NCI-H2107 treated with DMSO at 0.1 percent for 48 hours (cell line): ENCODE results near the gene FBXO48.
A peak's percentile ranks its signal among the peaks of the same experiment; 100 is the strongest.
"Not testable (repeated sequence)": the region's sequence is repeated elsewhere in the genome, so short reads cannot be mapped to it uniquely, and the experiment has no call there.

Experiments
- DNase-seq: peaks from one replicate; lab custom pipeline; 2025; ENCODE audit not compliant: unreplicated experiment; lab: John Stamatoyannopoulos, UW

FBXO48 gene

GRCh38 chr2:68472796-68473414, 5.8 kb upstream of the FBXO48 start:
- DNase-seq: no peak

GRCh38 chr2:68471385-68471784, 4.3 kb upstream of the FBXO48 start:
- DNase-seq: no peak

- DNase-seq: no peak
Measured at GRCh38 chr2:68469935-68470334, 2.8 kb upstream of the FBXO48 start.

GRCh38 chr2:68468801-68469200, 1.7 kb upstream of the FBXO48 start:
- DNase-seq: no peak

- DNase-seq: no peak
Measured at GRCh38 chr2:68466778-68467076, 367 bp downstream of the FBXO48 start.

- DNase-seq: no peak
Measured at GRCh38 chr2:68466361-68466777, 725 bp downstream of the FBXO48 start.

- DNase-seq: no peak
Measured at GRCh38 chr2:68465081-68465916, 1.8 kb downstream of the FBXO48 start.

- no peak for DNase-seq
Measured at GRCh38 chr2:68464651-68465050, 2.4 kb downstream of the FBXO48 start.

GRCh38 chr2:68463287-68463877, 3.7 kb downstream of the FBXO48 start:
- peak; percentile 33 for DNase-seq

GRCh38 chr2:68458981-68459380, 8.1 kb downstream of the FBXO48 start:
- no peak for DNase-seq

GRCh38 chr2:68456198-68456597, 10.9 kb downstream of the FBXO48 start:
- DNase-seq: no peak

- no peak for DNase-seq
Measured at GRCh38 chr2:68454719-68455118, 12.4 kb downstream of the FBXO48 start.

- no peak for DNase-seq
Measured at GRCh38 chr2:68453761-68454360, 13.2 kb downstream of the FBXO48 start.

GRCh38 chr2:68452158-68452900, 14.8 kb downstream of the FBXO48 start:
- DNase-seq: no peak

- no peak for DNase-seq
Measured at GRCh38 chr2:68448671-68449653, 18.1 kb downstream of the FBXO48 start.

GRCh38 chr2:68447118-68447517, 20.0 kb downstream of the FBXO48 start:
- no peak for DNase-seq

GRCh38 chr2:68446425-68446824, 20.7 kb downstream of the FBXO48 start:
- DNase-seq: not testable (repeated sequence)

GRCh38 chr2:68441994-68442322, 25.1 kb downstream of the FBXO48 start:
- DNase-seq: no peak

- peak; percentile 84 for DNase-seq
Measured at GRCh38 chr2:68441179-68441993, 25.7 kb downstream of the FBXO48 start.
